ENCODE data around the gene CCDC15. TPM values are rescaled to one million over a fixed set of nuclear protein-coding genes. Genes with fewer than 3 reads are reported as not detected.

The CCDC15 gene
- total and polyA plus RNA-seq, 2 of the 4 experiments (the other 2 are of a cell fraction), result 1.1 to 2.0 TPM

DNA sequence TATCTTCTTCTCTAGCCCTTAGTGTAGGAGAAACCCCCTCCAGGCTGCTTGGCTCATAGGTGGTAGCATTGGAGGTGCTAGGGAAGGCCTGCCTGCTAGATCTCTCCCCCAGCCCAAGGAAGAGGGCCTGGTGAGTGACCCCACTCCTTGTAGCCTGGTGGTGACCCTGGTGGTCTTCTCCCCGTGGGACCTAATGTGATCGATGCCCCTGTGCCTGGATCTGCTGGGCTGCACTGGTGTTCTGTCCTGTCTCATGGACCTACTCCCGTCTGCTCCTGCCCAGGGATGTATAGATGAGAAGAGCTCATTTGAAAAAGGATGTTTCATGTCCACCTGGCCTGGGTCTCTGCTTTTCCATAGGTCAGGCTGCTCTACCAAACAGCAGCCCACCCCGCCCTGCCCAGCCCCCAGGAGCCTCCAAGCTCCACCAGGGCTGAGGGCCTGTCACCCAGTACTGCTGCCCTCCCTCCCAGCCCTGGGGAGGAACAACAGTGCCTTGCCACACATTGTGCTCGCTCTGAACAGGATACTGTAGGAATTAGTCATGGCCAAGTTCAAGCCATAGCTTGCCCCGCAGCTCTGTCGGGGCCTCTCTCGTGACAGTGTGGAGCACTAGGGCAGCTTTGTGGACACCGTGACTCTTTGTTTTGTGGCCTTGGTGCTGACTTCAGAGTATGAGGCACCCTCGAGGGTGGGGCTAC lies 128.8 kb downstream of the CCDC15 start:
- Histone ChIP-seq H2BK15ac (ENCODE audit: low read depth, low read length) (peak overlapping the region; percentile 84; the same call in 2 of the 3 replicates), H3K14ac (replicated peaks; ENCODE audit: low read depth, low read length) (peak overlapping the region; percentile 74), H4K5ac (ENCODE audit: low read depth, low read length) (peak overlapping the region; percentile 57), H3K9me1 (ENCODE audit: insufficient read depth, low read length) (peaks cover 19% of the 10 kb centered on the region), H3K4me2 (ENCODE audit: low read depth, low read length) (peak overlapping the region; percentile 18; the same call in 1 of the 2 replicates), H3K23ac (ENCODE audit: low read depth, low read length) (peak overlapping the region; percentile 20), H3K18ac (ENCODE audit: low read depth, low read length) (peak overlapping the region; percentile 52), H4K8ac (ENCODE audit: low read depth in 2 of 2, low read length in 2 of 2) (peak overlapping the region; percentile 40 to 70), H2AK5ac (ENCODE audit: low read depth, low read length) (peak overlapping the region; percentile 79; the same call in 1 of the 2 replicates), H3K56ac (ENCODE audit: extremely low read depth, insufficient read depth, low read length) (no peak overlapping the region), H3K9me3 (ENCODE audit: control insufficient read depth, insufficient read depth, low read length) (no peaks in the 10 kb centered on the region), H2BK120ac (ENCODE audit: low read depth, low read length) (peak overlapping the region; percentile 75), H4K91ac (ENCODE audit: insufficient read depth, low read depth, low read length) (peak overlapping the region; percentile 76), H3K4me1 (ENCODE audit: control insufficient read depth, insufficient read depth, low read length) (peaks cover 11% of the 10 kb centered on the region), H3K4me3 (ENCODE audit: insufficient read depth, low read depth, low read length) (no peak overlapping the region), H2AFZ (replicated peaks; ENCODE audit: low read length, poor library complexity) (peak overlapping the region; percentile 88), H3K27me3 (ENCODE audit: control insufficient read depth, insufficient read depth, low read length) (no peaks in the 10 kb centered on the region), H3K27ac (ENCODE audit: insufficient read depth, low read length) (peak overlapping the region; percentile 18), H2BK20ac (ENCODE audit: low read depth, low read length) (peak overlapping the region; percentile 61), H2BK5ac (ENCODE audit: low read depth, low read length, poor library complexity, severe bottlenecking) (peak overlapping the region; percentile 68), H2AK9ac (replicated peaks; ENCODE audit: low read depth, low read length, poor library complexity) (peak overlapping the region; percentile 91), H3K9ac (ENCODE audit: low read depth, low read length) (no peak overlapping the region), H3K36me3 (ENCODE audit: control insufficient read depth, insufficient read depth, low read length) (no peaks in the 10 kb centered on the region), H3K79me1 (ENCODE audit: low read depth in 1 of 2, low read length in 2 of 2) (no peaks in the 10 kb centered on the region), H4K20me1 (ENCODE audit: insufficient read depth, low read length) (no peaks in the 10 kb centered on the region), H3K4ac (ENCODE audit: low read depth, low read length) (peak overlapping the region; percentile 75)
- 53% methylated on average over 8 of the region's 10 CpGs; no CpG with 5 or more reads in 1 of the 2 experiments for whole genome bisulfite sequencing, 2 experiments (ENCODE audit: extremely low coverage in 2 of 2, insufficient read length in 1 of 2)
- in situ Hi-C loops (cut with MboI; ENCODE audit: low sequenced_read_pairs) (no loop called here), dilution Hi-C loops (cut with HindIII; ENCODE audit: low sequenced_read_pairs, unreplicated experiment) (no loop called here), intact Hi-C loops (cut with micrococcal nuclease) (no loop called here)
- ChIA-PET POLR2A (ENCODE audit: unreplicated experiment) (no interaction called here), CTCF (interaction anchor here (1.4 kb wide), 1 partner anchor 8 kb away, joined by 6 read pairs; no protein-coding TSS in a partner anchor)
- BruUV-seq (replicated peaks), result no TSS peak
- ATAC-seq (ENCODE audit: low read depth) (peak; percentile 97), DNase-seq (peak; percentile 88)
- TF ChIP-seq, protein P1, sequence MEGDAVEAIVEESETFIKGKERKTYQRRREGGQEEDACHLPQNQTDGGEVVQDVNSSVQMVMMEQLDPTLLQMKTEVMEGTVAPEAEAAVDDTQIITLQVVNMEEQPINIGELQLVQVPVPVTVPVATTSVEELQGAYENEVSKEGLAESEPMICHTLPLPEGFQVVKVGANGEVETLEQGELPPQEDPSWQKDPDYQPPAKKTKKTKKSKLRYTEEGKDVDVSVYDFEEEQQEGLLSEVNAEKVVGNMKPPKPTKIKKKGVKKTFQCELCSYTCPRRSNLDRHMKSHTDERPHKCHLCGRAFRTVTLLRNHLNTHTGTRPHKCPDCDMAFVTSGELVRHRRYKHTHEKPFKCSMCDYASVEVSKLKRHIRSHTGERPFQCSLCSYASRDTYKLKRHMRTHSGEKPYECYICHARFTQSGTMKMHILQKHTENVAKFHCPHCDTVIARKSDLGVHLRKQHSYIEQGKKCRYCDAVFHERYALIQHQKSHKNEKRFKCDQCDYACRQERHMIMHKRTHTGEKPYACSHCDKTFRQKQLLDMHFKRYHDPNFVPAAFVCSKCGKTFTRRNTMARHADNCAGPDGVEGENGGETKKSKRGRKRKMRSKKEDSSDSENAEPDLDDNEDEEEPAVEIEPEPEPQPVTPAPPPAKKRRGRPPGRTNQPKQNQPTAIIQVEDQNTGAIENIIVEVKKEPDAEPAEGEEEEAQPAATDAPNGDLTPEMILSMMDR (conservative IDR thresholded peaks at IDR 0.05; ENCODE audit: low read depth, low read length), result no peak
- TF ChIP-seq BHLHE40 (IDR thresholded peaks at IDR 0.05; ENCODE audit: low read depth, low read length) (peak; percentile 87), CEBPB (IDR thresholded peaks at IDR 0.05; ENCODE audit: low read depth, low read length) (peak; percentile 60; the same call in 1 of the 2 replicates), RCOR1 (IDR thresholded peaks at IDR 0.05; ENCODE audit: insufficient replicate concordance, low read length) (peak; percentile 62), RAD21 (IDR thresholded peaks at IDR 0.05; ENCODE audit: low read length) (peak; percentile 1; the same call in 1 of the 2 replicates), FOS (IDR thresholded peaks at IDR 0.05; ENCODE audit: low read depth, low read length) (peak; percentile 47), RFX5 (IDR thresholded peaks at IDR 0.05; ENCODE audit: low read depth, low read length) (no peak), MAZ (IDR thresholded peaks at IDR 0.05; ENCODE audit: borderline replicate concordance, low read depth, low read length) (peak; percentile 73; the same call in 1 of the 2 replicates), NFE2L2 (IDR thresholded peaks at IDR 0.05; ENCODE audit: low read depth, low read length) (no peak), MAFK (IDR thresholded peaks at IDR 0.05; ENCODE audit: low read depth, low read length) (no peak), MXI1 (IDR thresholded peaks at IDR 0.05; ENCODE audit: borderline replicate concordance, low read depth, low read length) (no peak)
- TF ChIP-seq, protein P2, sequence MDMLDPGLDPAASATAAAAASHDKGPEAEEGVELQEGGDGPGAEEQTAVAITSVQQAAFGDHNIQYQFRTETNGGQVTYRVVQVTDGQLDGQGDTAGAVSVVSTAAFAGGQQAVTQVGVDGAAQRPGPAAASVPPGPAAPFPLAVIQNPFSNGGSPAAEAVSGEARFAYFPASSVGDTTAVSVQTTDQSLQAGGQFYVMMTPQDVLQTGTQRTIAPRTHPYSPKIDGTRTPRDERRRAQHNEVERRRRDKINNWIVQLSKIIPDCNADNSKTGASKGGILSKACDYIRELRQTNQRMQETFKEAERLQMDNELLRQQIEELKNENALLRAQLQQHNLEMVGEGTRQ (IDR thresholded peaks at IDR 0.05; ENCODE audit: low read depth, low read length), result no peak
- TF ChIP-seq, protein P3, sequence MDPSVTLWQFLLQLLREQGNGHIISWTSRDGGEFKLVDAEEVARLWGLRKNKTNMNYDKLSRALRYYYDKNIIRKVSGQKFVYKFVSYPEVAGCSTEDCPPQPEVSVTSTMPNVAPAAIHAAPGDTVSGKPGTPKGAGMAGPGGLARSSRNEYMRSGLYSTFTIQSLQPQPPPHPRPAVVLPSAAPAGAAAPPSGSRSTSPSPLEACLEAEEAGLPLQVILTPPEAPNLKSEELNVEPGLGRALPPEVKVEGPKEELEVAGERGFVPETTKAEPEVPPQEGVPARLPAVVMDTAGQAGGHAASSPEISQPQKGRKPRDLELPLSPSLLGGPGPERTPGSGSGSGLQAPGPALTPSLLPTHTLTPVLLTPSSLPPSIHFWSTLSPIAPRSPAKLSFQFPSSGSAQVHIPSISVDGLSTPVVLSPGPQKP (IDR thresholded peaks at IDR 0.05; ENCODE audit: borderline replicate concordance, low read depth, low read length), result no peak

All from IMR-90 (cell line).